SK-N-SH (cell line): ENCODE results near the gene SYCN. TPM values are rescaled to one million over a fixed set of nuclear protein-coding genes. Genes with fewer than 3 reads are reported as not detected.
A peak's percentile ranks its signal among the peaks of the same experiment; 100 is the strongest.

Experiments used
- CTCF ChIA-PET: fragments of 300-600, 350-600 bp; formaldehyde crosslinking; extraction: SDS; loops from one replicate; lab custom pipeline; 2021; lab: Yijun Ruan, JAX
- POLR2A ChIA-PET: fragments of 350-600 bp; sonication (Branson Sonifier 250); formaldehyde crosslinking; extraction: SDS; loops from one replicate; lab custom pipeline; 2020; ENCODE audit warnings: antibody characterized with exemption, inconsistent platforms; lab: Yijun Ruan, JAX
- DNase-seq: peaks from one replicate; pipeline ENCODE4 v3.0.0; 2012
- H2AFZ ChIP-seq: fragments of 200-600 bp; sonication (generic); 2 replicates; pipeline ENCODE4 v1.8.1; 2016; ENCODE audit warnings: antibody characterized with exemption, mild to moderate bottlenecking, low read depth
- H3F3A ChIP-seq: fragments of 200-600 bp; sonication (generic); replicated peaks from 2 replicates; pipeline ENCODE3; 2016; ENCODE audit warnings: antibody characterized with exemption, mild to moderate bottlenecking; ENCODE audit not compliant: insufficient read depth
- H3K27ac ChIP-seq, 2 experiments: fragments of 200-500 bp in 1 of 2; fragments of 200-600 bp in 1 of 2; sonication (Bioruptor generic) in 1 of 2; sonication (generic), shearing (Covaris generic) in 1 of 2; 2 replicates each; pipeline versions ENCODE4 v1.5.1 to v1.6.1; 2014 to 2016; ENCODE audit warnings: low read depth in 2 of 2, inconsistent platforms in 1 of 2, low read length in 1 of 2, mild to moderate bottlenecking in 1 of 2, mixed read lengths in 1 of 2
- H3K27me3 ChIP-seq: fragments of 200-600 bp; sonication (generic), shearing (Covaris generic); 2 replicates; pipeline ENCODE4 v1.6.1; 2016; ENCODE audit warnings: mixed run types; ENCODE audit not compliant: insufficient read depth
- H3K36me3 ChIP-seq, 2 experiments: fragments of 200-500 bp in 1 of 2; fragments of 200-600 bp in 1 of 2; sonication (Bioruptor generic) in 1 of 2; sonication (generic) in 1 of 2; replicated peaks in 1 of 2; 2 replicates each; pipeline versions ENCODE3 to v1.5.1; 2014 to 2016; ENCODE audit warnings: low read length in 1 of 2, mild to moderate bottlenecking in 1 of 2; ENCODE audit not compliant: insufficient read depth in 2 of 2, control insufficient read depth in 1 of 2
- H3K4me1 ChIP-seq, 2 experiments: fragments of 200-500 bp in 1 of 2; fragments of 200-600 bp in 1 of 2; sonication (Bioruptor generic) in 1 of 2; sonication (generic), shearing (Covaris generic) in 1 of 2; 2 replicates each; pipeline versions ENCODE4 v1.5.1 to v1.6.1; 2014 to 2016; ENCODE audit warnings: low read depth in 1 of 2, low read length in 1 of 2, mixed run types in 1 of 2; ENCODE audit not compliant: insufficient read depth in 2 of 2, control insufficient read depth in 1 of 2
- H3K4me2 ChIP-seq: fragments of 200-600 bp; sonication (generic), shearing (Covaris generic); 2 replicates; pipeline ENCODE4 v1.6.1; 2017; ENCODE audit warnings: mixed run types
- H3K4me3 ChIP-seq, 2 experiments: fragments of 200-500 bp in 1 of 2; fragments of 200-600 bp in 1 of 2; sonication (Bioruptor generic) in 1 of 2; sonication (generic), shearing (Covaris generic) in 1 of 2; 2 replicates each; pipeline versions ENCODE4 v1.5.1 to v1.8.1; 2014 to 2016; ENCODE audit warnings: low read depth in 2 of 2, inconsistent platforms in 1 of 2, low read length in 1 of 2, mild to moderate bottlenecking in 1 of 2, mixed read lengths in 1 of 2, moderate library complexity in 1 of 2
- H3K79me2 ChIP-seq: fragments of 200-600 bp; sonication (generic); 2 replicates; pipeline ENCODE4 v1.8.1; 2017; ENCODE audit warnings: mild to moderate bottlenecking; ENCODE audit not compliant: insufficient read depth
- H3K9ac ChIP-seq: fragments of 200-600 bp; sonication (generic); 2 replicates; pipeline ENCODE4 v1.6.1; 2017; ENCODE audit warnings: mixed run types
- H3K9me2 ChIP-seq: fragments of 200-600 bp; sonication (generic); 2 replicates; pipeline ENCODE4 v1.6.1; 2017; ENCODE audit warnings: mixed run types
- H3K9me3 ChIP-seq: fragments of 200-600 bp; sonication (generic); 2 replicates; pipeline ENCODE4 v1.6.1; 2017; ENCODE audit warnings: mixed run types, mild to moderate bottlenecking, moderate library complexity
- H4K20me1 ChIP-seq: fragments of 200-600 bp; sonication (generic); 2 replicates; pipeline ENCODE4 v1.6.1; 2017; ENCODE audit warnings: mild to moderate bottlenecking, mixed run types; ENCODE audit not compliant: insufficient read depth
- CTCF ChIP-seq: fragments of 200-600 bp; sonication (generic); IDR thresholded peaks from 2 replicates; pipeline ENCODE4 v1.6.1; 2017; ENCODE audit warnings: antibody characterized with exemption, mild to moderate bottlenecking, moderate library complexity
- ELF1 ChIP-seq: IDR thresholded peaks from 2 replicates; pipeline ENCODE4 v1.4.0; 2012
- EZH2phosphoT487 ChIP-seq: fragments of 200-600 bp; sonication (generic); IDR thresholded peaks from 2 replicates; pipeline ENCODE4 v1.6.1; 2017; ENCODE audit warnings: low read depth, mixed run types, mild to moderate bottlenecking, antibody characterized with exemption, moderate library complexity, borderline replicate concordance
- FOSL2 ChIP-seq: IDR thresholded peaks from 2 replicates; pipeline ENCODE4 v1.4.0; 2012; ENCODE audit warnings: low read depth, mild to moderate bottlenecking, moderate library complexity, borderline replicate concordance
- GATA2 ChIP-seq: sonication (generic); formaldehyde crosslinking; IDR thresholded peaks from 2 replicates; pipeline ENCODE4 v1.5.0; 2020; ENCODE audit warnings: mild to moderate bottlenecking, missing genetic modification reagents
- JUND ChIP-seq: IDR thresholded peaks from 2 replicates; pipeline ENCODE4 v1.4.0; 2012
- PBX3 ChIP-seq: IDR thresholded peaks from 2 replicates; pipeline ENCODE4; 2012
- POLR2AphosphoS5 ChIP-seq: IDR thresholded peaks from 2 replicates; pipeline ENCODE4 v1.6.1; 2012; ENCODE audit warnings: low read depth, low read length
- RAD21 ChIP-seq: IDR thresholded peaks from 2 replicates; pipeline ENCODE4 v1.6.1; 2012; ENCODE audit warnings: mild to moderate bottlenecking, low read length
- RFX5 ChIP-seq: IDR thresholded peaks from 2 replicates; pipeline ENCODE4 v1.6.1; 2012; ENCODE audit warnings: mild to moderate bottlenecking, improper control_type of control experiment, low read length
- RXRA ChIP-seq: IDR thresholded peaks from 2 replicates; pipeline ENCODE4 v1.4.0; 2012; ENCODE audit warnings: low read depth, mild to moderate bottlenecking, borderline replicate concordance
- TAF1 ChIP-seq: IDR thresholded peaks from 2 replicates; pipeline ENCODE4 v1.6.1; 2012; ENCODE audit warnings: low read depth, mild to moderate bottlenecking, low read length, moderate library complexity, borderline replicate concordance
- TCF12 ChIP-seq: IDR thresholded peaks from 2 replicates; pipeline ENCODE4 v1.4.0; 2012
- YY1 ChIP-seq: IDR thresholded peaks from 2 replicates; pipeline ENCODE4 v1.4.0; 2012; ENCODE audit warnings: low read depth, mild to moderate bottlenecking
- WGBS: methylation state at CpG from one replicate; pipeline ENCODE4 v1.1.6; 2017; ENCODE audit warnings: low lambda C conversion rate; 5-methylcytosine and 5-hydroxymethylcytosine counted together
- polyA plus RNA-seq, 3 experiments: library from polyadenylated mRNA; depleted of rRNA; stranded (reverse); fragments of >200 nt; gene quantifications; 2 replicates each; pipeline ENCODE4 v1.2.3, GENCODE V29; 2012
- TF ChIP-seq, protein P1 (sequence below): fragments of 150-350 bp; IDR thresholded peaks from 2 replicates; pipeline ENCODE4 v1.6.1; 2016; ENCODE audit warnings: mild to moderate bottlenecking, low read depth, low read length
- TF ChIP-seq, protein P2 (sequence below): fragments of 150-350 bp; IDR thresholded peaks from 2 replicates; pipeline ENCODE4 v1.6.1; 2017; ENCODE audit warnings: antibody characterized with exemption, low read length, low read depth, borderline replicate concordance

The SYCN gene
- not detected in 2 replicates for polyA plus RNA-seq (2012; rRNA removed)
- not detected in 2 replicates for polyA plus RNA-seq (2012; cell fraction: cytosol; rRNA removed)
- not detected in 2 replicates for polyA plus RNA-seq (2012; cell fraction: nucleus; rRNA removed)

GRCh38 chr19:39203372-39204341, at the start of gene SYCN:
Gene SYCN, minus strand, starts transcription at chr19:39204263. Its CDS starts 9 bp downstream, at chr19:39204254.
- Histone ChIP-seq H3K4me2 (no peak within 1 kb of the TSS), H2AFZ (no peak within 1 kb of the TSS), H3K9me3 (no peaks in the 10 kb centered on the region), H3K79me2 (no peaks in the 10 kb centered on the region), H4K20me1 (no peaks in the 10 kb centered on the region), H3K27ac (no peak within 1 kb of the TSS), H3K4me3 (no peak within 1 kb of the TSS), H3K36me3 (no peaks in the 10 kb centered on the region), H3F3A (no peaks in the 10 kb centered on the region), H3K9ac (no peak within 1 kb of the TSS), H3K4me1 (no peaks in the 10 kb centered on the region), H3K27me3 (peaks cover 29% of the 10 kb centered on the region), H3K9me2 (no peaks in the 10 kb centered on the region)
- peak; percentile 49 for DNase-seq
- CTCF ChIA-PET, result interaction anchor here (0.8 to 2.1 kb wide), 6 partner anchors 8 to 124 kb away, joined by 3 to 6 read pairs (median 4); no protein-coding TSS in a partner anchor
- WGBS, result 43% methylated on average over 17 of the region's 57 CpGs
- POLR2A ChIA-PET, result no interaction called here
- TF ChIP-seq RFX5, result no peak
- no peak for TF ChIP-seq CTCF
- TF ChIP-seq EZH2phosphoT487, result no peak
- TF ChIP-seq RAD21, result no peak
- no peak for TF ChIP-seq POLR2AphosphoS5

- 60% methylated on average over 8 of the region's 8 CpGs for WGBS
- CTCF ChIA-PET, result no interaction called here
- peaks cover 4% of the 10 kb centered on the region; the same call in 1 of the 2 replicates for H3K27me3 ChIP-seq
- TF ChIP-seq TAF1 (no peak), YY1 (no peak), RXRA (no peak), ELF1 (no peak), FOSL2 (no peak), RFX5 (no peak), JUND (no peak), PBX3 (no peak), TCF12 (no peak), RAD21 (no peak), GATA2 (CRISPR knock-in tag) (no peak), CTCF (no peak)
- TF ChIP-seq, protein P1, sequence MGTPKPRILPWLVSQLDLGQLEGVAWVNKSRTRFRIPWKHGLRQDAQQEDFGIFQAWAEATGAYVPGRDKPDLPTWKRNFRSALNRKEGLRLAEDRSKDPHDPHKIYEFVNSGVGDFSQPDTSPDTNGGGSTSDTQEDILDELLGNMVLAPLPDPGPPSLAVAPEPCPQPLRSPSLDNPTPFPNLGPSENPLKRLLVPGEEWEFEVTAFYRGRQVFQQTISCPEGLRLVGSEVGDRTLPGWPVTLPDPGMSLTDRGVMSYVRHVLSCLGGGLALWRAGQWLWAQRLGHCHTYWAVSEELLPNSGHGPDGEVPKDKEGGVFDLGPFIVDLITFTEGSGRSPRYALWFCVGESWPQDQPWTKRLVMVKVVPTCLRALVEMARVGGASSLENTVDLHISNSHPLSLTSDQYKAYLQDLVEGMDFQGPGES, result no peak
- TF ChIP-seq, protein P2, sequence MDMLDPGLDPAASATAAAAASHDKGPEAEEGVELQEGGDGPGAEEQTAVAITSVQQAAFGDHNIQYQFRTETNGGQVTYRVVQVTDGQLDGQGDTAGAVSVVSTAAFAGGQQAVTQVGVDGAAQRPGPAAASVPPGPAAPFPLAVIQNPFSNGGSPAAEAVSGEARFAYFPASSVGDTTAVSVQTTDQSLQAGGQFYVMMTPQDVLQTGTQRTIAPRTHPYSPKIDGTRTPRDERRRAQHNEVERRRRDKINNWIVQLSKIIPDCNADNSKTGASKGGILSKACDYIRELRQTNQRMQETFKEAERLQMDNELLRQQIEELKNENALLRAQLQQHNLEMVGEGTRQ, result no peak
Observed at GRCh38 chr19:39253374-39254149, 49.5 kb upstream of the SYCN start.

More at GRCh38 chr19:39253374-39254149, 49.5 kb upstream of the SYCN start:
- Histone ChIP-seq H3K9ac (no peak overlapping the region), H3K9me3 (no peaks in the 10 kb centered on the region), H3K4me2 (no peak overlapping the region), H3K36me3 (no peaks in the 10 kb centered on the region), H3K79me2 (no peaks in the 10 kb centered on the region), H3K4me1 (peaks cover 0 to 3% of the 10 kb centered on the region in 2 experiments; a peak in 1 of 4 replicates), H4K20me1 (no peaks in the 10 kb centered on the region), H3F3A (no peaks in the 10 kb centered on the region), H2AFZ (no peak overlapping the region), H3K9me2 (no peaks in the 10 kb centered on the region), H3K27ac (no peak overlapping the region), H3K4me3 (no peak overlapping the region)
- DNase-seq, result no peak
- POLR2A ChIA-PET, result no interaction called here
